ENCODE results near the gene SCAMP1.
A peak's percentile ranks its signal among the peaks of the same experiment; 100 is the strongest.
"Not testable (repeated sequence)": the region's sequence is repeated elsewhere in the genome, so short reads cannot be mapped to it uniquely, and the experiment has no call there.

The SCAMP1 gene

DNA sequence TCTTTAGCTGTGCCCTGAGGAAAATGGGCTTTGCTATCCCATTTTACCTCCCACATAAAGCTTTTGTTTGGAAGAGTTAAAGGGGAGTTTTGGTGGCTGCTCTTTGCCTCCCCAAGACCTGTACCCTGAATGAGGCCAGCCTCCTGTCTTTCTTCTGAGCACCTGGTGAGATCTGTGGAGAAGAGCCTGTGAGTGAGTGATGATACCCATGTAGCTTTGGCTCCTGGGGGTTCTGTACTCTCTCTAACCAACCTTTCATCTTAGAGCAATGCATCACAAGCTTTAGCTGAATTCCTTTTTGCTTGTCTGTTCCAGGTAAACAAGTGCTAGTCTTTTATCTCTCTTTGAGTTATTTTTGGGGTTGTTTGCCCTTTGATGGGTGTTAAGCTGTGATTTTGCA is 73.6 kb downstream of the SCAMP1 start:
- no peak for DNase-seq (ENCODE audit: extremely low spot score)
- TF ChIP-seq, protein P1, sequence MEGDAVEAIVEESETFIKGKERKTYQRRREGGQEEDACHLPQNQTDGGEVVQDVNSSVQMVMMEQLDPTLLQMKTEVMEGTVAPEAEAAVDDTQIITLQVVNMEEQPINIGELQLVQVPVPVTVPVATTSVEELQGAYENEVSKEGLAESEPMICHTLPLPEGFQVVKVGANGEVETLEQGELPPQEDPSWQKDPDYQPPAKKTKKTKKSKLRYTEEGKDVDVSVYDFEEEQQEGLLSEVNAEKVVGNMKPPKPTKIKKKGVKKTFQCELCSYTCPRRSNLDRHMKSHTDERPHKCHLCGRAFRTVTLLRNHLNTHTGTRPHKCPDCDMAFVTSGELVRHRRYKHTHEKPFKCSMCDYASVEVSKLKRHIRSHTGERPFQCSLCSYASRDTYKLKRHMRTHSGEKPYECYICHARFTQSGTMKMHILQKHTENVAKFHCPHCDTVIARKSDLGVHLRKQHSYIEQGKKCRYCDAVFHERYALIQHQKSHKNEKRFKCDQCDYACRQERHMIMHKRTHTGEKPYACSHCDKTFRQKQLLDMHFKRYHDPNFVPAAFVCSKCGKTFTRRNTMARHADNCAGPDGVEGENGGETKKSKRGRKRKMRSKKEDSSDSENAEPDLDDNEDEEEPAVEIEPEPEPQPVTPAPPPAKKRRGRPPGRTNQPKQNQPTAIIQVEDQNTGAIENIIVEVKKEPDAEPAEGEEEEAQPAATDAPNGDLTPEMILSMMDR (IDR thresholded peaks at IDR 0.05; ENCODE audit: control extremely low read depth, extremely low read depth, low read depth, missing control alignments): no peak
- ChIA-PET CTCF (interaction anchor here (0.6 to 1.9 kb wide), 4 partner anchors 9 to 15 kb away, joined by 3 to 5 read pairs (median 4); no protein-coding TSS in a partner anchor), POLR2A (no interaction called here)

DNA sequence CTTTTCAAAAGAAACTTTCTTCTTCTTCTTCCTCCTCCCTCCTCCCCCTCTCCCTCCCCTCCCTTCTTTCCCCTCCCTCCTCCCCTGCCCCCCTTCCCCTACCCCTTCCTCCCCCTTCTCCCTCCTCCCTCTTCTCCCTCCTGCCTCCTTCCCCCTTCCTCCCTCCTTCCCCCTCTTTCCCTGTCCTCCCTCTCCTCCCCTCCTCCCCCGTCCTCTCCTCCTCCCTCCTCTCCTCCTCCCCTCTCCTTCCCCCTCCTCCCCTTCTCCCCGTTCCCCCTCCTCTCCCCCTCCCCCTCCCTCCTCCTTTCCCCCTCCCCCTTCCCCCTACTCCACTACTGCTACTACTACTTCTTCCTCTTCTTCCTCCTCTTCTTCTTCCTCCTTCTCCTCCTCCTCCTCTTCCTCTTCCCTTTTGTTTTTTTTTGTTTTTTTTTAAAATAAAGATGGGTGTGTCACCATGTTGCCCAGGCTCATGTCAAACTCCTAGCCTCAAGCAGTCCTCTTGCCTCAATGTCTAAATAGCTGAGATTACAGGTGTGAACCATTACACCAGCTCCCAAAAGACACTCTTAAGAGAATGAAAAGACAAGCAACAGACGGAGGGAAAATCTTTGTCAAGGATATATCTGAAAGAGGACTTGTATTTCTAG is 87.5 kb downstream of the SCAMP1 start:
- DNase-seq (ENCODE audit: extremely low spot score): no peak
- TF ChIP-seq, protein P1 (IDR thresholded peaks at IDR 0.05; ENCODE audit: control extremely low read depth, extremely low read depth, low read depth, missing control alignments): no peak
- ChIA-PET CTCF (no interaction called here), POLR2A (no interaction called here)

DNA sequence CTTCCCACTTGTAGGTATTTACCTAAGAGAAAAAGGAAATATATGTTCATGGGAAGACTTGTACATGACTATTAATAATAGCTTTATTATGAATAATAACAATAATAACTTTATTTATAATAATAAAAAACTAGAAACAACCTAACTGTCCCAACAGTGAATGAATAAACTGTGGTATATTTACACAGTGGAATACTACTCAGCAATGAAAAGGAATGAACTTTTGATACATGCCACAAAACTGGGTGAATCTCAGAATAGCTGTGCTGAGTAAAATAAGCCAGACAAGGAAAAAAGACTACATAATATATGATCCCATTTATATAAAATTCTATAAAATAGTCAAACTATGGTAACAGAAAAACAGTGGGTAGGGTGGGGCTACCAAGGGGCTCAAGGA is 88.7 kb downstream of the SCAMP1 start:
- ChIA-PET CTCF (interaction anchor here (0.7 kb wide), 1 partner anchor 15 kb away, joined by 3 read pairs; no protein-coding TSS in a partner anchor), POLR2A (no interaction called here)
- TF ChIP-seq, protein P1 (IDR thresholded peaks at IDR 0.05; ENCODE audit: control extremely low read depth, extremely low read depth, low read depth, missing control alignments): no peak
- no peak for DNase-seq (ENCODE audit: extremely low spot score)

DNA sequence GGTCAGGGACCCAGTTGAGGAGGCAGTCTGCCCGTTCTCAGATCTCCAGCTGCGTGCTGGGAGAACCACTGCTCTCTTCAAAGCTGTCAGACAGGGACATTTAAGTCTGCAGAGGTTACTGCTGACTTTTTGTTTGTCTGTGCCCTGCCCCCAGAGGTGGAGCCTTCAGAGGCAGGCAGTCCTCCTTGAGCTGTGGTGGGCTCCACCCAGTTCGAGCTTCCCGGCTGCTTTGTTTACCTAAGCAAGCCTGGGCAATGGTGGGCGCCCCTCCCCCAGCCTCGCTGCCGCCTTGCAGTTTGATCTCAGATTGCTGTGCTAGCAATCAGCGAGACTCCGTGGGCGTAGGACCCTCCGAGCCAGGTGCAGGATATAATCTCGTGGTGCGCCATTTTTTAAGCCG is 97.1 kb downstream of the SCAMP1 start:
- DNase-seq (ENCODE audit: extremely low spot score); POLR2A ChIA-PET; CTCF ChIA-PET: not testable (repeated sequence)

DNA sequence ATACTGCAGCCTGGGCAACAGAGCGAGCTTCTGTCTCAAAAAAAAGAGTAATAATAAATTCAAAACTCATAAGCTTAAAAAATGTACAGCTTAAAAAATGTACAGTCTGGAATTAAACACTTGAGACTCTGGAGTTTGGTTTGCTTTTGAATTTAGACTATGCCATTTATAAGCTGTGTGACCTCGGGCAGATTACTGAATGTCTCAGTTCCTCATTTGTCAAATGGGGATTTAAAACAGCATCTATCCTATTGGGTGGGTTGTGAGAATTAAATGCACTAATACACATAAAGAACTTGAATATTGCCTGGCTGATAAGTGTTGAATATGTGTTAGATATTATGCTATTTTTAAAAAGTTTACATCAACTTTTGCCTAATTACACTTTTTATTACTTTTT is 98.4 kb downstream of the SCAMP1 start:
- TF ChIP-seq, protein P1 (IDR thresholded peaks at IDR 0.05; ENCODE audit: control extremely low read depth, extremely low read depth, low read depth, missing control alignments): no peak
- POLR2A ChIA-PET: no interaction called here

DNA sequence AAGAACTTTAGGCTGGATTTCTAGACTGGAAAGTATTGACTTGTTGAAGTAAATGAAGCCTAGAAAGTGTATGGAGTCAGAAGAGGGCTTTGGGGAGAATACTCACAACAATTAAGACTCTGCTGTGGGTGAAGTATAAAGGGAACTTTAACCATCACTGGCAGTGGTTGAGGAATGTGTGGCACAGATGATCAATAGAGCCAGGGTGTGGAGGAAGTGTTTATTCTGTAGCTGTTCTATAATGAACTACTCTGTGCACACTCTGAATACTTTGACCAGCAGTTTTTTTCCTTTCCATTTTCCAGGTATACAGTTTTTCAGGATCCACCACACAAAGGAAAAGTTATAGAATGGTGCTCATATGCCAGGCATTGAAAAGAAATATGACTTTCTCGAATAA is 106.7 kb downstream of the SCAMP1 start:
- ChIA-PET POLR2A (no interaction called here), CTCF (interaction anchor here (0.7 to 2.3 kb wide), 11 partner anchors 9 to 933 kb away, joined by 3 to 9 read pairs (median 3); no protein-coding TSS in a partner anchor)
- TF ChIP-seq, protein P1 (IDR thresholded peaks at IDR 0.05; ENCODE audit: control extremely low read depth, extremely low read depth, low read depth, missing control alignments): no peak
- DNase-seq (ENCODE audit: extremely low spot score): no peak

More for the DNA sequence above, 98.4 kb downstream of the SCAMP1 start:
- DNase-seq (ENCODE audit: extremely low spot score): peak; percentile 22
- CTCF ChIA-PET: interaction anchor here (1.0 kb wide), 1 partner anchor 9 kb away, joined by 5 read pairs; no protein-coding TSS in a partner anchor

DNA sequence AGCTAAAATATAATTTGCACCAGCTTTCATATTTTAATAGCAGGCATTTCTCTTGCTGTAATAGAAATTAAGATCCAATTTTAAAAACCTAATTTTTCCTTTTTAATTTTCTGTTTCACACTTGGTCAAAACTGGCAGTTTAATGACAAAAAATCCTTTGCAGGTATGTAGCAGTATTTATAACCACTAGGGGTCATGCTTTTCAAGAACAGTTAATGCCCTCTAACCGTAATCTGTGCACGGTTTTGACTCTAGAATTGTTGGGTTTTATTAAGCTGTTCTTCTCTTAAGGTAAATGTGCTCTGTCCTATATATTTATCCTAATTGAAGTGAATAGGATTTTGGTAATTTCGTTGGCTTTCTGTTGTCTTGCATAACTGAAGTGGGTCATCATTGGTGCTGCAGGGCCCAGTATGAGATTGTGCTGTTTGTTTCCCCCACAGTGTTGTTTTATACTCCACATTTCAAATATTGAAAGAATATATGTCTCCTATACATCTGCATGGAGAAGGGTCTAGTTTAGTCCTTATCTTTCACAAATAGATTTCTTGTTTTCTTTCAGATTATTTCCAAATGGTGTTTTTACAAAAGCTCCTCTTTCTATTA is 107.4 kb downstream of the SCAMP1 start:
- peak; percentile 31 for DNase-seq (ENCODE audit: extremely low spot score)
- TF ChIP-seq, protein P1 (IDR thresholded peaks at IDR 0.05; ENCODE audit: control extremely low read depth, extremely low read depth, low read depth, missing control alignments): peak; percentile 45
- POLR2A ChIA-PET: no interaction called here
- CTCF ChIA-PET: interaction anchor here (0.6 to 2.3 kb wide), 19 partner anchors 10 to 934 kb away, joined by 3 to 9 read pairs (median 3); no protein-coding TSS in a partner anchor

Measured in GM10248 (cell line).